Stimulated activated CD8-positive, alpha-beta memory T cell treated with anti-CD3 and anti-CD28 coated beads, Interleukin-2, amount 100 ng/mL, for 1 hour (primary cell): ENCODE results near the gene GALP.
"Not testable (repeated sequence)": the region's sequence is repeated elsewhere in the genome, so short reads cannot be mapped to it uniquely, and the experiment has no call there.

ENCODE experiments used
- DNase-seq, 2 donors: peaks; one replicate each; pipeline ENCODE4 v3.0.0-alpha.2; 2020; ENCODE audit warnings: low read depth in 2 of 2

Gene GALP

GRCh38 chr19:56175861-56176307 is at the start of gene GALP:
Gene GALP, plus strand, starts transcription at chr19:56176008. Its CDS starts 1,101 bp downstream, at chr19:56177109.
- not testable (repeated sequence) for DNase-seq

GRCh38 chr19:56126983-56127780 is 48.6 kb upstream of the GALP start:
- no peak for DNase-seq

- no peak for DNase-seq
These were observed 45.8 kb upstream of the GALP start for GRCh38 chr19:56130006-56130405.

- DNase-seq, result no peak
These were observed 44.2 kb upstream of the GALP start for GRCh38 chr19:56131651-56132050.

- no peak for DNase-seq
These were observed 43.4 kb upstream of the GALP start for GRCh38 chr19:56132316-56132822.

GRCh38 chr19:56133858-56134653 is 41.8 kb upstream of the GALP start:
- DNase-seq, result no peak

GRCh38 chr19:56134654-56134921 is 41.2 kb upstream of the GALP start:
- no peak for DNase-seq

GRCh38 chr19:56136362-56136761 is 39.4 kb upstream of the GALP start:
- DNase-seq, result no peak

GRCh38 chr19:56137405-56137804 is 38.4 kb upstream of the GALP start:
- no peak for DNase-seq

- no peak for DNase-seq
These were observed 37.7 kb upstream of the GALP start for GRCh38 chr19:56138069-56138468.

- no peak for DNase-seq
These were observed 35.8 kb upstream of the GALP start for GRCh38 chr19:56139847-56140582.

- DNase-seq, result peak; percentile 96 to 97
These were observed 35.0 kb upstream of the GALP start, which contains the start of gene ZNF444 for GRCh38 chr19:56140583-56141416. Gene ZNF444, plus strand, starts transcription at chr19:56141287. Its CDS starts 5,625 bp downstream, at chr19:56146912.

- peak in 1 of 2 donors; percentile 16 for DNase-seq
These were observed 34.3 kb upstream of the GALP start for GRCh38 chr19:56141417-56141993.

GRCh38 chr19:56142087-56142787 is 33.6 kb upstream of the GALP start:
- no peak for DNase-seq

- DNase-seq, result no peak
These were observed 32.8 kb upstream of the GALP start for GRCh38 chr19:56142897-56143434.

- DNase-seq, result no peak
These were observed 31.4 kb upstream of the GALP start for GRCh38 chr19:56144376-56144775.

GRCh38 chr19:56144831-56145230 is 31.0 kb upstream of the GALP start:
- DNase-seq, result no peak

- no peak for DNase-seq
These were observed 30.1 kb upstream of the GALP start for GRCh38 chr19:56145698-56146097.

GRCh38 chr19:56146904-56147303 is 28.9 kb upstream of the GALP start:
- DNase-seq, result no peak

GRCh38 chr19:56147307-56147706 is 28.5 kb upstream of the GALP start:
- DNase-seq, result no peak
